Measurements from ENCODE around the gene ALPK1. TPM values are rescaled to one million over a fixed set of nuclear protein-coding genes. Genes with fewer than 3 reads are reported as not detected.

ALPK1 gene
- total and polyA plus RNA-seq, 2 of the 8 experiments (the other 6 are each of a cell fraction or from before 2014, with no cell fraction given), result 0.08 to 0.43 TPM

DNA sequence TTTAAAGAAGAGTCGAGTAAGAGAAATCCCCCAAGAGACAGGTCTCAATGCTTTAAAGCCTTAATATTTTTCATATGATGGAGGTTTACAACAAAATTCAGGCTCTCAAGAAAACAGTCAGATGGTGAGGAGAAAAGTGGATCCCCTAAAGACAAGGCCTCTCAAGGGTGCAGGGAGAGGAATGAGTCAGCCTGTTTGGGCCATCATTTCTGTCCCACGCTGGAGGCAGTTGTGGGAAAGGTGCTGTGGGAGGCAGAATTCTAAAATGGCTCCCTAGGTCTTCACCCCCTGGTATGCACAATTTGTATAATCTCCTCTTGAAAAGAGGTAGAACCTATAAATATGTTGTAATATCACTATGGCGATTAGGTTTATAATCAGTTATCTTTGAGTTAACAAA is 6.8 kb upstream of the ALPK1 start (continued):
- TF ChIP-seq, protein P1, sequence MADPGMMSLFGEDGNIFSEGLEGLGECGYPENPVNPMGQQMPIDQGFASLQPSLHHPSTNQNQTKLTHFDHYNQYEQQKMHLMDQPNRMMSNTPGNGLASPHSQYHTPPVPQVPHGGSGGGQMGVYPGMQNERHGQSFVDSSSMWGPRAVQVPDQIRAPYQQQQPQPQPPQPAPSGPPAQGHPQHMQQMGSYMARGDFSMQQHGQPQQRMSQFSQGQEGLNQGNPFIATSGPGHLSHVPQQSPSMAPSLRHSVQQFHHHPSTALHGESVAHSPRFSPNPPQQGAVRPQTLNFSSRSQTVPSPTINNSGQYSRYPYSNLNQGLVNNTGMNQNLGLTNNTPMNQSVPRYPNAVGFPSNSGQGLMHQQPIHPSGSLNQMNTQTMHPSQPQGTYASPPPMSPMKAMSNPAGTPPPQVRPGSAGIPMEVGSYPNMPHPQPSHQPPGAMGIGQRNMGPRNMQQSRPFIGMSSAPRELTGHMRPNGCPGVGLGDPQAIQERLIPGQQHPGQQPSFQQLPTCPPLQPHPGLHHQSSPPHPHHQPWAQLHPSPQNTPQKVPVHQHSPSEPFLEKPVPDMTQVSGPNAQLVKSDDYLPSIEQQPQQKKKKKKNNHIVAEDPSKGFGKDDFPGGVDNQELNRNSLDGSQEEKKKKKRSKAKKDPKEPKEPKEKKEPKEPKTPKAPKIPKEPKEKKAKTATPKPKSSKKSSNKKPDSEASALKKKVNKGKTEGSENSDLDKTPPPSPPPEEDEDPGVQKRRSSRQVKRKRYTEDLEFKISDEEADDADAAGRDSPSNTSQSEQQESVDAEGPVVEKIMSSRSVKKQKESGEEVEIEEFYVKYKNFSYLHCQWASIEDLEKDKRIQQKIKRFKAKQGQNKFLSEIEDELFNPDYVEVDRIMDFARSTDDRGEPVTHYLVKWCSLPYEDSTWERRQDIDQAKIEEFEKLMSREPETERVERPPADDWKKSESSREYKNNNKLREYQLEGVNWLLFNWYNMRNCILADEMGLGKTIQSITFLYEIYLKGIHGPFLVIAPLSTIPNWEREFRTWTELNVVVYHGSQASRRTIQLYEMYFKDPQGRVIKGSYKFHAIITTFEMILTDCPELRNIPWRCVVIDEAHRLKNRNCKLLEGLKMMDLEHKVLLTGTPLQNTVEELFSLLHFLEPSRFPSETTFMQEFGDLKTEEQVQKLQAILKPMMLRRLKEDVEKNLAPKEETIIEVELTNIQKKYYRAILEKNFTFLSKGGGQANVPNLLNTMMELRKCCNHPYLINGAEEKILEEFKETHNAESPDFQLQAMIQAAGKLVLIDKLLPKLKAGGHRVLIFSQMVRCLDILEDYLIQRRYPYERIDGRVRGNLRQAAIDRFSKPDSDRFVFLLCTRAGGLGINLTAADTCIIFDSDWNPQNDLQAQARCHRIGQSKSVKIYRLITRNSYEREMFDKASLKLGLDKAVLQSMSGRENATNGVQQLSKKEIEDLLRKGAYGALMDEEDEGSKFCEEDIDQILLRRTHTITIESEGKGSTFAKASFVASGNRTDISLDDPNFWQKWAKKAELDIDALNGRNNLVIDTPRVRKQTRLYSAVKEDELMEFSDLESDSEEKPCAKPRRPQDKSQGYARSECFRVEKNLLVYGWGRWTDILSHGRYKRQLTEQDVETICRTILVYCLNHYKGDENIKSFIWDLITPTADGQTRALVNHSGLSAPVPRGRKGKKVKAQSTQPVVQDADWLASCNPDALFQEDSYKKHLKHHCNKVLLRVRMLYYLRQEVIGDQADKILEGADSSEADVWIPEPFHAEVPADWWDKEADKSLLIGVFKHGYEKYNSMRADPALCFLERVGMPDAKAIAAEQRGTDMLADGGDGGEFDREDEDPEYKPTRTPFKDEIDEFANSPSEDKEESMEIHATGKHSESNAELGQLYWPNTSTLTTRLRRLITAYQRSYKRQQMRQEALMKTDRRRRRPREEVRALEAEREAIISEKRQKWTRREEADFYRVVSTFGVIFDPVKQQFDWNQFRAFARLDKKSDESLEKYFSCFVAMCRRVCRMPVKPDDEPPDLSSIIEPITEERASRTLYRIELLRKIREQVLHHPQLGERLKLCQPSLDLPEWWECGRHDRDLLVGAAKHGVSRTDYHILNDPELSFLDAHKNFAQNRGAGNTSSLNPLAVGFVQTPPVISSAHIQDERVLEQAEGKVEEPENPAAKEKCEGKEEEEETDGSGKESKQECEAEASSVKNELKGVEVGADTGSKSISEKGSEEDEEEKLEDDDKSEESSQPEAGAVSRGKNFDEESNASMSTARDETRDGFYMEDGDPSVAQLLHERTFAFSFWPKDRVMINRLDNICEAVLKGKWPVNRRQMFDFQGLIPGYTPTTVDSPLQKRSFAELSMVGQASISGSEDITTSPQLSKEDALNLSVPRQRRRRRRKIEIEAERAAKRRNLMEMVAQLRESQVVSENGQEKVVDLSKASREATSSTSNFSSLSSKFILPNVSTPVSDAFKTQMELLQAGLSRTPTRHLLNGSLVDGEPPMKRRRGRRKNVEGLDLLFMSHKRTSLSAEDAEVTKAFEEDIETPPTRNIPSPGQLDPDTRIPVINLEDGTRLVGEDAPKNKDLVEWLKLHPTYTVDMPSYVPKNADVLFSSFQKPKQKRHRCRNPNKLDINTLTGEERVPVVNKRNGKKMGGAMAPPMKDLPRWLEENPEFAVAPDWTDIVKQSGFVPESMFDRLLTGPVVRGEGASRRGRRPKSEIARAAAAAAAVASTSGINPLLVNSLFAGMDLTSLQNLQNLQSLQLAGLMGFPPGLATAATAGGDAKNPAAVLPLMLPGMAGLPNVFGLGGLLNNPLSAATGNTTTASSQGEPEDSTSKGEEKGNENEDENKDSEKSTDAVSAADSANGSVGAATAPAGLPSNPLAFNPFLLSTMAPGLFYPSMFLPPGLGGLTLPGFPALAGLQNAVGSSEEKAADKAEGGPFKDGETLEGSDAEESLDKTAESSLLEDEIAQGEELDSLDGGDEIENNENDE (IDR thresholded peaks at IDR 0.05; ENCODE audit: insufficient replicate concordance, low read length), result no peak
